Adipose tissue (tissue), 3 donors: ENCODE data around the gene BRAP. TPM values are rescaled to one million over a fixed set of nuclear protein-coding genes. Genes with fewer than 3 reads are reported as not detected.
"Not testable (repeated sequence)": the region's sequence is repeated elsewhere in the genome, so short reads cannot be mapped to it uniquely, and the experiment has no call there.

Experiments used
- H3K27ac ChIP-seq: one replicate; pipeline ENCODE4 v1.5.1; 2013; ENCODE audit warnings: low read depth, low read length
- WGBS, 3 donors: extraction: QIAGEN DNeasy Blood & Tissue Kit; methylation state at CpG; one replicate each; pipeline ENCODE4 v1.1.7; 2013; 5-methylcytosine and 5-hydroxymethylcytosine counted together
- polyA plus RNA-seq, 3 donors: library from polyadenylated mRNA; stranded (reverse); fragments of 200-250 nt; gene quantifications; one replicate each; pipeline ENCODE4 v1.2.3, GENCODE V29; 2013
- donor health status: healthy with polysubstance abuse.
- donor health status: Bipolar disorder and iron deficiency.
- donor health status: healthy.

BRAP gene
- polyA plus RNA-seq, 3 donors, result 4.5 to 7.9 (median 7.4) TPM

DNA sequence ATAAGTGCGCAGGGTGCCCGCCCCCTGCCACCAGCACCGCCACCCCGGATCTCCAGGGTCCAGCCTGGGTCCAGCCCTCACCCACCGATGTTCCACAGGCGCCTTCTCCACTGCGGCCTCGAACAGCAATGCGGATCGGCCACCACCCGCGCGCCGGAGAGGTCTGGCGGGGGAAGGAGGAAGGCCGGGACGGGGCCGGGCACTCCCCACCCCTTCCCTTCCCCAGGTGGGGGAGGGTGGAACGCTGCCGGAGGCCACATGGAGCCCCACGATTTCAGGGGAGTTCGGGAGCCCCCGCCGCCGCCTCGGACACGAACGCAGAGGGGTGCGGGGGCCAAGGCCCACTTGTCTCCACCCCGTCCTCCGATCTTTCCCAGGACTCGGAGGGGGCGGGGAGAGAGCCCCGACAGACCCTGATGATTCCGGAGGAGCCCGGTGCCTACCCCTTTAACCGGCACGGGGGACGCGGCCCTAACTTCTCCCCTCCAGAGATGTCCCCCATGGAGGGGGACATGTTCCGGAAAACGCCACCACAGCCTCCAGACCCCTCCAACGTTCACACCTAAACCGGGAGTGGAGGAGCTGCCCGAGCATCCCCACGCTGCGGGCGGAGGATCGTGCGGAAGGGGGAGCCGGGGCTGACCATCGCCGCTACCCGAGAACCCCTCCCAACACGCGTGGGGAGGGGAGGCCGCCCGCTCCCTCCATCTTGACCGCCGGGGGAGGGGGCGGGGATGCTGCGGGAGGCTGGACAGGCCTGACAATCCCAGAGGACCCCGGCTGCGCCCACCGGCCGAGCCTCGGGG lies 87.7 kb downstream of the BRAP start:
- H3K27ac ChIP-seq, result no peak overlapping the region
- whole genome bisulfite sequencing, 3 donors, result 0 to 1% (median 0%) methylated on average over 52 to 67 of the region's 67 CpGs

DNA sequence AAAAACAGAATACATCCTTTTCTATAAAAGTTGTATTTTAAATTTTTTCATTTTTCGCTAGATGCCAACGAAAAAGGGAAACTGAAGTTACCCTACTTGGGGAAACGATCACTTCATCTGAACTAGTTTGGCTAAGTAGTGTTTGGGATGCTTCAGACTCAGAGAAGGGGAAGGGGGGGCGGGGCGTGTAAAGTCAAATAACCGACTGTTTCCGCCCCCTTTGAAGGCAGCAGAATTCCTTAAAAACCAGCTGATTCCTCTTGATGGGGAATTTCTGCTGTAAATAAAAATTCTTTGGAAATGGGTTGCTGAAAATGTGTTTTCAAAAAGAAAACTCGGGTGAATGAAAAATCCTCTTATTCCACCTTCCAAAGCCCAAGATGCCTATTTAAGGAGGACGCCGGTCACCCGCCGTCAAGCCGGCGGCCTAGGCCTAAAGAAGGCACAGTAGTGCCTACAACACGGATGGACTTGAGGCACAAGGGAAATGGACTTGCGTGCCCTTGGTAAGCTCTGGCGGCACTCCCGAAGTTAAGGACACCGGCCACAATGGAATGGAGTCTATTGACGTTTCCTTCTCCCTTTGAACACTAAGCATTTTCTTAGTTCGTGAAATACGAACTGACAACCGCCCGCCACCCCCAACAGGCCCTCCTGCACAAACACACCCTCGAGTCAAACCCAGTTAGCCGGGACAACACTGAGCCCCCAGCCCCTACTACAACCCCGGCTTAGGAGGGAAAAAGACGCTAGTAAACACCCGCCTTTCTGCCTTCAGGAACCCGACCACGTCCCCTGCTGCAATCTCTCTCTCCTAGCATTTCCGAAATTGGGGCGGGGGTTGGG lies 88.5 kb downstream of the BRAP start:
- no peak overlapping the region for H3K27ac ChIP-seq
- WGBS, 3 donors, result 3 to 4% (median 3%) methylated on average over 33 of the region's 33 CpGs

DNA sequence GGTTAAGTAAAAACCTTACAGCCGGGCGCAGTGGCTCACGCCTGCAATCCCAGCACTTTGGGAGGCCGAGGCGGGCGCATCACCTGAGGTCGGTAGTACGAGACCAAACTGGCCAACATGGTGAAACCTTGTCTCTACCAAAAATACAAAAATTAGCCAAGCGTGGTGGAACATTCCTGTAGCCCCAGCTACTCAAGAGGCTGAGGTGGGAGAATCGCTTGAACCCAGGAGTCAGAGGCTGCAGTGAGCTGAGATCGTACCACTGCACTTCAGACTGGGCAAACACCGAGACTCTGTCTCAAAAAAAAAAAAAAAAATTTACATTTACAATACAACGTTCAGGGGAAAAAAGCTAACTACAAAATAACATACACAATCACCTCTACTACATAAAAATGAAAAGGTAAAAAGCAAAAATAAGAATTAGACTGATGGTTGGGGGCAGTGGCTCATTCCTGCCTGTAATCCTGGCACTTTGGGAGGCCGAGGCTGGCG lies 90.4 kb downstream of the BRAP start:
- WGBS, 3 donors, result 85 to 86% (median 86%) methylated on average over 15 of the region's 15 CpGs

More for the DNA sequence above, 90.4 kb downstream of the BRAP start:
- not testable (repeated sequence) for H3K27ac ChIP-seq

Other genes with a start within 250 kb of the BRAP start
- gene ATXN2, start 86.6 kb downstream of the BRAP start, polyA plus RNA-seq, result 10 to 100 TPM; 10.6 to 24.7 (median 19.9) TPM
- 10 to 100 TPM; 10.6 to 15.1 (median 10.6) TPM for gene ACAD10, start 97 bp upstream of the BRAP start, polyA plus RNA-seq
- 100 to 1,000 TPM in 2 of 3 donors, 10 to 100 TPM in 1; 69.4 to 600 (median 203) TPM for gene ALDH2, start 81.0 kb upstream of the BRAP start, polyA plus RNA-seq
- gene MAPKAPK5, start 156.3 kb upstream of the BRAP start, polyA plus RNA-seq, result 10 to 100 TPM; 10.9 to 23.9 (median 15.5) TPM